ENCODE measurements around the gene MOB1B.

Gene MOB1B

DNA sequence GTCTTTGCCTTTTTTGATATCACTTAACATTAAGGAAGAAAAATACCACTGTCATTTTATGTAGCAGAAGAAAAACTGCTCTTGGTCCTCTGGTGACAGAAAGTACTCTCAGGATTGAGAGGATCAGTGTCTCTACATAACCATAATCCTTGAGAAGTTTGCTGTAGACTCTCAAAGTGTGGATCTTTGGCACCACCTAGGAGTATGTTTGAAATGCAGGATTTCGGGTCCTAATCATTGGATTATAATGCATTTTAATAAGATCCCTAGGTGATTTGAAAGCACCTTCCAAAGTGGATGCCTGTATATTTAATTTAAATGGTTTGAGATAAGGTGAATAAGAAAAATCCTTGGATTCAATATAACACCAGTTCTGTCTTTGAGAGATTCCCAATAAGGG, 23.2 kb downstream of the MOB1B start:
- H3K27ac ChIP-seq = no peak overlapping the region
- ChIA-PET CTCF (no interaction called here), POLR2A (ENCODE audit: low non-redundant PET) (no interaction called here)
- no peak for DNase-seq (ENCODE audit: low spot score)
- TF ChIP-seq, protein P1, sequence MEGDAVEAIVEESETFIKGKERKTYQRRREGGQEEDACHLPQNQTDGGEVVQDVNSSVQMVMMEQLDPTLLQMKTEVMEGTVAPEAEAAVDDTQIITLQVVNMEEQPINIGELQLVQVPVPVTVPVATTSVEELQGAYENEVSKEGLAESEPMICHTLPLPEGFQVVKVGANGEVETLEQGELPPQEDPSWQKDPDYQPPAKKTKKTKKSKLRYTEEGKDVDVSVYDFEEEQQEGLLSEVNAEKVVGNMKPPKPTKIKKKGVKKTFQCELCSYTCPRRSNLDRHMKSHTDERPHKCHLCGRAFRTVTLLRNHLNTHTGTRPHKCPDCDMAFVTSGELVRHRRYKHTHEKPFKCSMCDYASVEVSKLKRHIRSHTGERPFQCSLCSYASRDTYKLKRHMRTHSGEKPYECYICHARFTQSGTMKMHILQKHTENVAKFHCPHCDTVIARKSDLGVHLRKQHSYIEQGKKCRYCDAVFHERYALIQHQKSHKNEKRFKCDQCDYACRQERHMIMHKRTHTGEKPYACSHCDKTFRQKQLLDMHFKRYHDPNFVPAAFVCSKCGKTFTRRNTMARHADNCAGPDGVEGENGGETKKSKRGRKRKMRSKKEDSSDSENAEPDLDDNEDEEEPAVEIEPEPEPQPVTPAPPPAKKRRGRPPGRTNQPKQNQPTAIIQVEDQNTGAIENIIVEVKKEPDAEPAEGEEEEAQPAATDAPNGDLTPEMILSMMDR (conservative IDR thresholded peaks at IDR 0.05; ENCODE audit: low read depth) = no peak

DNA sequence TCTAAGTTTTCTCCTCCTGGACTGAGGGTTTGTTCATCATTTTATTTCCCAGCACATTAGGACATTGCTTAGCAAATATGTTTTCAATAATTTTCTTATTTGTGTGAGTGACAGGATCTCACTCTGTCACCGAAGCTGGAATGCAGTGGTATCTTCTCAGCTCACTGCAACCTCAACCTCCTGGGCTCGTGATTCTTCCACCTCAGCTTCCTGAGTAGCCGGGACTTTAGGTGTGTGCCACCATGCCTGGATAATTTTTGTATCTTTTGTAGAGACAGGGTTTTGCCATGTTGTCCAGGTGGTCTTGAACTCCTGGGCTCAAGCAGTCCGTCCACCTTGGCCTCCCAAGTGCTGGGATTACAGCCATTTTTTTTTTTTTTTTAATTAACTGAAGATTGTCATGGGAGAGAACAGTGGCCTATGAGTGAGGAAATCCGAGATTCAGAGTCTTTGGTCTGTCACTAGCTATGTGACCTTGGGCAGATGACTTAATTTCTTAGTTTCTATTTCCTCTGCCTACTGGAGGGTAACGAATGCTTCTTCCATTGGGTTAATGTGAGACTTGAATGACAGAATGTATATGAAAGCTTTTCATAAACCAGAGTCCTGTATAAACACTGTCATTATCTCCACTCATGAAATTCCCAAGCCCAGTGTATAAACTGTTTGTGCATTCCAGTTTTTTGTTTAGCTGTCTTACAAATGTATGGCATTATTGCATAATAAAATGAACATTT, 23.9 kb downstream of the MOB1B start:
- no peak for DNase-seq (ENCODE audit: low spot score)
- CTCF ChIA-PET = interaction anchor here (0.6 to 0.7 kb wide), 2 partner anchors 171 to 257 kb away, joined by 3 to 5 read pairs; no protein-coding TSS in a partner anchor
- POLR2A ChIA-PET (ENCODE audit: low non-redundant PET) = no interaction called here
- TF ChIP-seq, protein P1 (conservative IDR thresholded peaks at IDR 0.05; ENCODE audit: low read depth) = no peak
- H3K27ac ChIP-seq = no peak overlapping the region

DNA sequence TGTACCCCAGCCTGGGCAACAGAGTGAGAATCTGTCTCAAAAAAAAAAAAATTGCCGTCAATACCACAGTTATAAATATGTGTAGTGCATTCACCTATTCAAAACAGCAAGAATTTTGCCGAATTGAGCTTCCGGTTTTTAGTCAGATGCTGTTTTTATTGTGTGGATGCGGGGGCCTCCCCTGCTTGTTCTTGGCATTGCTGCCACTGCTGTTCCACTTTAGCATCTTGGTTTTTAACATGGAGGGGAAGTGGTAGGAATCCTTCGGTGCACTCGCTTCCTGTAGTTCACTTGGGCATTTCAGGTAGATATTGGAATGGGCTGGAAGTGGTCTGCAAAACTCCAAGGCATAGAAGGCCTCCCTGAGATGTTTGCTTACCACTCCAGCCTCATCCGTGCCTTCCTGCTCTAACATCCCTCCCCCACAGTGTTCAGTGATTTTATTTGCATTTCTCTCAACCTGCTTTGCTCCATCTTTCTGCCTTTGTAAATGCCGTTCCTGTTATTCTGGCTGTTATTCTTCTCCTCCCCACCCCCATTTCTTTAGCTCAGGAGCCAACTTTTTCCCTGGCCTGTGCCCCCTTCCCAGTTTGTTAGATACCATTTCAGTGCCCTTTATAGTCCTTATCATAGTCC, 25.5 kb downstream of the MOB1B start:
- POLR2A ChIA-PET (ENCODE audit: low non-redundant PET) = no interaction called here
- TF ChIP-seq, protein P1 (conservative IDR thresholded peaks at IDR 0.05; ENCODE audit: low read depth) = no peak
- no peak for DNase-seq (ENCODE audit: low spot score)
- no peak overlapping the region for H3K27ac ChIP-seq
- CTCF ChIA-PET = interaction anchor here (0.7 kb wide), 2 partner anchors 54 to 1854 kb away, joined by 3 to 7 read pairs; no protein-coding TSS in a partner anchor

DNA sequence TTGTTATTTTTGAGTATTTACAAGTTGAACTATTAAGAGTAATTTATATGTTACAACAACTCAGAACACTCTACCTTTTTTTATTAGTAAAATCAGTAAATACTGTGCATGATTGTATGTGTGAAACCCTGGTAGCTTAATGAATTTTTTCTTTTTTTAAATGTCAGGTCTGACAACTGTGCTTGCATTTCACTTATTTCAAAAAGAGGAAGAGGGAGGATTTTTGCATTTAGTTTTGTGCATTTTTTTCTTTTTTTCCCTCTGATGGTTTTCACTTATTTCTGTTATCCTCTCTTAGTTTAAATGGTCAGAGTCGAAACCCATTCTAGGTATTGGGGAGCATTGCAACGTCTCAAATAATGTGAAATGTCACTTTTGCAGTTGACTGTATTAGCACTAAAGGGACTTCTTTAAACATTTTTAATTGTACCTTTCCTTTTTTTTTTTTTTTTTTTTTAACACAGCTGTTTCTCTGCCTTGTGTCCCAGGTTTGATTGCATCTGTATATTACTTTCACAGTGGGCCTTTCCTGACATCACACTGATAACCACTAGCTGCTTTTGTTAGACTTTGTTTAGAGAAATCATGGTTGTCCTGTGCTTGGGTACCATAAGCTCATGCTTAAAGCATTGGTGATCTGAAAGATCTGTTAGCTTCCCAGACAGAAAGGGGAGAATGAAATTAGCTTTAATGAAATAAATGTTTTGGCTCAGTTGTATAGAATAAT, 28.5 kb downstream of the MOB1B start:
- H3K27ac ChIP-seq = no peak overlapping the region

DNA sequence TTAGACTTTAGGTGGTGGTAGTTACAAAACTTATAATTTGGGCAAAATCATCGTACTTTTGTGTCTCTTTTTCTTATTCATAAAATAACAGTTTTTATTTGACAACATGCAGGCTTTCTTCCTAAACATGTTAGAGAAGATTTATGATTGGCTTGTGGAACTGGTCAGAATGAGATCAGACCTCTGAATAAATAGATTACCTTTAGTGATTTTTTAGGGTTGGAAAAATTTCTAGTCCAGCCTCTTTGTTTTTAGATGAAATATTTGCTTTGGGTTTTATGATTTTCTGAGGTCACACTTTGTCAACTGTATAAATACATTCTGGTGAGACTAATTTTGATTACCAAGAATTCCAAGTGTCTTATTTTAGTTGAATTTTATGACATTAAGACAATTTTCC, 29.2 kb downstream of the MOB1B start:
- POLR2A ChIA-PET (ENCODE audit: low non-redundant PET) = no interaction called here
- DNase-seq (ENCODE audit: low spot score) = no peak
- CTCF ChIA-PET = interaction anchor here (1.0 kb wide), 1 partner anchor 9 kb away, joined by 3 read pairs; no protein-coding TSS in a partner anchor
- H3K27ac ChIP-seq = no peak overlapping the region
- TF ChIP-seq, protein P1 (conservative IDR thresholded peaks at IDR 0.05; ENCODE audit: low read depth) = no peak

More for the DNA sequence above, 28.5 kb downstream of the MOB1B start:
- ChIA-PET POLR2A (ENCODE audit: low non-redundant PET) (no interaction called here), CTCF (interaction anchor here (0.8 to 1.0 kb wide), 2 partner anchors 9 to 20 kb away, joined by 3 read pairs; no protein-coding TSS in a partner anchor)
- TF ChIP-seq, protein P1 (conservative IDR thresholded peaks at IDR 0.05; ENCODE audit: low read depth) = no peak
- DNase-seq (ENCODE audit: low spot score) = no peak

DNA sequence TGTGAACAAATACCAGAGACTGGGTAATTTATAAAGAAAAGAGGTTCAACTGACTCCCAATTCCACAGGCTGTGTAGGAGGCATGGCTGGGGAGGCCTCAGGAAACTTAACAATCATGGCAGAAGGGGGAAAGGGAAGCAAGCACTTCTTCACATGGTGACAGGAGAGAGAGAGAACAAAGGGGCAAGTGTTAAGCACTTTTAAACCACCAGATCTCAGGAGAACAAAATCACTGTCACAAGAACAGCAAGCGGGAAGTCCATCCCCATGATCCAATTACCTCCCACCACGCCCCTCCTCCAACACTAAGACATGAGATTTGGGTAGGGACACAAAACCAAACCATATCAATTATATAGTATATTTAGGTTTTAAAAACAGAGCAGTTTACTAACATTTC, 30.8 kb downstream of the MOB1B start:
- TF ChIP-seq, protein P1 (conservative IDR thresholded peaks at IDR 0.05; ENCODE audit: low read depth) = no peak
- ChIA-PET POLR2A (ENCODE audit: low non-redundant PET) (no interaction called here), CTCF (no interaction called here)
- H3K27ac ChIP-seq = no peak overlapping the region
- no peak for DNase-seq (ENCODE audit: low spot score)

Data from RWPE1 (cell line).